TTC549 (cell line): ENCODE measurements around the gene TRMT61B.

Experiments used
- FAIRE-seq: peaks from 2 replicates; lab custom pipeline; 2012; peaks lifted over from hg19 to GRCh38; lab: Jason Lieb, UNC

TRMT61B gene

DNA sequence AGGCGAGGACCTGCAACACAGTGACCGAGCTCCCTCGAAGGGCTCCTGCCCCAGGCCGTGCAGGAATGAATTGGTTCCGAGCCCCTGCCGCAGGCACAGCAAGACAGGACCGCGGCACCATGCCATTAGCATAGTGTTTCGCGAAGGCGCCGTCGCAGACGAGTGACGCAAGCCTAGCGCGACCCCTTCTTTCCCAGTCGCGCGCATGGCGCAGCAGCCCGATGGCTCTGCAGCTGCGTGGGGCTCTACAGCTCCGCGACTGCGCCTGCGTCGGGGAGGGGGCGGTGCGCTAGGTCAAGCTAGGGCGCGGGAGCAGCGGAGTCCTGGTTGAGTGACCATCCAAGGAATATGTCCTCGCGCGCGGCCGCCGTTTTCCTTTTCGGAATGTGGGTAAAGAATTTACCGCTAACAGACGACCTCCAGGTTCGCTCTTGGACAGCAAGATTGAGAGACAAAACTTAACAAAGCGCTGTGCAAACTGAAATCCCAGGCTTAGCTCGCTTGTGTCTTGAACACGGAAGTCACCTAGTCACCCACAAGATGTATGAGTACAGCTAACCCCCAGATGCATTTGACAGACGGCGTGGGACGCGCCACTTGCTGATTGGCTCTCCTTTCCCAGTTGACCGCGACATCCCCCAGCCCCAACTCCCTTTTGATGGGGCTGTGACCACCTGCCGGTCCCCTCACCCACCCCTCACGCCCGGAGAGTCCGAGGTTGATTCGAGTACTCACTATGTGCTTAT is at the start of gene TRMT61B:
TSS of gene TRMT61B (minus strand) at position 164 of the 746 bp plus-strand sequence. CDS start at position 132, 32 bp downstream.
- peak; percentile 19 for FAIRE-seq

- no peak for FAIRE-seq
These were observed 45.8 kb upstream of the TRMT61B start for GRCh38 chr2:28915939-28916338.

DNA sequence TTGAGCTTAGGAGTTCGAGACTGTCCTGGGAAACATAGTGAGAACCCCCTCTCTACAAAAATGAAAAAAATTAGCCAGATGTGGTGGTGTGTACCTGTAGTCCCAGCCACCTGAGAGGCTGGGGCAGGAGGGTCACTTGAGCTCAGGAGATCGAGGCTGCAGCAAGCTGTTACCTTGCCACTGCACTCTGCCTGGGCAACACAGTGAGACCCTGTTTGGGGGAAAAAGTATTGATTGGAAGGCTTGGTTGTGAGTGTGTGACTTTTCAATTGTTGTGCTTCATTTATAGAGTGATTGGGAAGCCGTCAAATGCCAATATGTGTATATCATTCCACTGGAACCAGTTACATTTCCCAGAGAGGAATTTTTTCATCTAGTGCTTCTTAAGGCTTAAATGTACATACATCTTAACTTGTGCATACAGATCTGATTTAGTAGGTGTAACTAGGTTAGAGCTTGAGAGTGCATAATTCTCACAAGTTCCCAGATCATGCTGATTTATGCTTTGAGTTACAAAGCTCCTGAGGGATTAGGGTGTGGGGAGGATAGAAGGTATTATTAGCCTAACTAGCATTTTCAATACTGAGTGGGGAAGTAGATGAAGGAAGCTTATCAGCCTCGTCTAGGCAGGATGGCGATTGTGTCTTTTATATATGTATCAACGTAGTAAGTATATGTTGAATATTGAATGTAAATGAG is 39.7 kb upstream of the TRMT61B start:
- no peak for FAIRE-seq

GRCh38 chr2:28908172-28908571 is 38.1 kb upstream of the TRMT61B start:
- no peak for FAIRE-seq

DNA sequence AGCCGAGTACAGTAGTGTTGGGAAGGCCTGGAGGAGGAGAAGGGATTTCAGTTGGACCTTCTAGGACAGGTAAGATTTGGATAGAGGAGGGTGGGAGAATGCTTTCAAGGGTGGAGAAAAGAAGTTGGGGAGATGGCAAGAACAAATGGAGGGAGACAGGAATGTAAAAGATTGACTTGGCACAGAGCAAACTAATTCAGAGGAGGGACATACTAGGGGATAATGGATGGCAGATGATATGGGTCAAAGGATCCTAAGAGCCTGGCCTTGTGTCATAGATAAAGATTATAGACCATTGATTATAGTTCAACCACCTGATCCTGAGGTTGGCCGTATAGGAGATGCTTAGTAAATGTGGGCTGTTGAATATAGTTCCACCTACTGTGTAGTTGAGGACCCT is 36.7 kb upstream of the TRMT61B start:
- no peak for FAIRE-seq

DNA sequence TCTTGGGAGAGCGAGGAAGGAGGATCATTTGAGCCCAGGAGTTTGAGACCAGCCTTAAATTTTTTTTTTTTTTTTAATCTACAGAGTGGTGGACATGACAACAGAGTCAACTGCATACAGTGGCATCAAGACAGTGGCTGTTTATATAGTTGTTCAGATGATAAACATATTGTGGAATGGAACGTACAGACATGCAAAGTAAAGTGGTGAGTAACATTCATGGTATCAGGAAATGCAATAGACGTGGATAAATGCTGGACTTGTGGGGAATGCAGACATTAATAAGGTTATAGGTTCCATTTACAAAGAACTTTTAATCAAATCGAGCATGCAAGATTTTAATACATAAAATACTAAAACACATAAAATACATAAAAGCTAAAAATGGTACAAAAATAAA is 36.3 kb upstream of the TRMT61B start:
- FAIRE-seq = no peak

DNA sequence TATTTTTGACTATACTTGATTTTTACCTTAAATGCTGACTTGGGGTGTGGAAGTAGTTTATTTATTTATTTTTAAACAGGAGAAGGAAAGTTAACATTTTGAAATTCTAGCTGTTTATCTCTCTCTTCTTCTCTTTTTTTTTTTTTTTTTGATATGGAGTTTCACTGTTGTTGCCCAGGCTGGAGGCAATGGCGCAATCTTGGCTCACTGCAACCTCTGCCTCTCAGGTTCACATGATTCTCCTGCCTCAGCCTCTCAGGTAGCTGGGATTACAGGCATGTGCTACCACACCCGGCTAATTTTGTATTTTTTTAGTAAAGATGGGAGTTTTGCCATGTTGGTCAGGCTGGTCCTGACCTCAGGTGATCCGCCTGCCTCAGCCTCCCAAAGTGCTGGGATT is 35.4 kb upstream of the TRMT61B start:
- FAIRE-seq = no peak

DNA sequence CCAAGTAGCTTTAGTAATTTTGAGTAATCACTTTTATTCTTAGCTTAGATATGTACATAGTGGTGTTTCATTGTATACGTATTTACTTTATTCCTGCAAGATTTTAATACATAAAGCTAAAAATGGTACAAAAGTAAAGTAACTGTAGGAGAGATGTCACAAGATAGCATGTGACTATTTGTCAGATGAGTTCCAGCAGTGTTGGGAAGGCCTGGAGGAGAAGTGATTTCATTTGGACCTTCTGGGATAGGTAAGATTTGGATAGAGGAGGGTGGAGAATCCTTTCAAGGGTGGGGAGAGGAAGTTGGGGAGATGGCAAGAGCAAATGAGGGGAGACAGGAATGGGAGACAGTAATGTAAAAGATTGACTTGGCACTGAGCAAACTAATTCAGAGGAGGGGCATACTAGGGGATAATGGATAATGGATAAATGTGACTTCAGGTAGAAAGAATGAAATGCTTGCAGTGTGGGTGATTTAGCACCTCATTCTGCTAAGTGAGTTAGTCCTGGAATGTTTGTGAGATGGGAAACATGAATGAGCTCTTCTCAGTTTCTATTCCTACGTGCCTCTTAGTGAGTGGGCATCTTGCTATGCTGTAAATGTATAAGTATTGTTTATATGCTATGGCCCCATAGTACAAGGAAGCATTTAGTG is 34.8 kb upstream of the TRMT61B start:
- no peak for FAIRE-seq

- FAIRE-seq = no peak
These were observed 34.2 kb upstream of the TRMT61B start for GRCh38 chr2:28904295-28904694.

- no peak for FAIRE-seq
These were observed 32.5 kb upstream of the TRMT61B start for GRCh38 chr2:28902584-28902983.

DNA sequence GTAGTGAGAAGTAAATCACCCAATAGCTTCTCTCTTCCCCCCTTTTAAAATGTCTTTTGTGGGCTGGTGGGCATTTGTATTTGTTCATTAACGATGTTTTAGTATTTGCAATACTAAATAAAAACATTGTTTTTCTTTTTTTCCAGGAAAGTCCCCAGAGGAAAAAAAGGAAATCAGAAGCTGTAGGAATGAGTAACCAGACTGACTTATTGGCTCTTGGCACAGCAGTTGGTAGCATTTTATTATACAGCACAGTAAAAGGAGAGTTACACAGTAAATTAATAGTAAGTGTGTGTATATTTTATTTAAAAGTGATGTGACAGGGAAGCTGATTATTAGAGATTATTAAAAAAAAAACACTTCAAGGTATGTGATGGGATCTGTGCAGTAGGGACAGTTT is 31.7 kb upstream of the TRMT61B start:
- no peak for FAIRE-seq

- FAIRE-seq = no peak
These were observed 31.1 kb upstream of the TRMT61B start for GRCh38 chr2:28901202-28901601.

GRCh38 chr2:28898048-28898447 is 27.9 kb upstream of the TRMT61B start:
- FAIRE-seq = no peak

DNA sequence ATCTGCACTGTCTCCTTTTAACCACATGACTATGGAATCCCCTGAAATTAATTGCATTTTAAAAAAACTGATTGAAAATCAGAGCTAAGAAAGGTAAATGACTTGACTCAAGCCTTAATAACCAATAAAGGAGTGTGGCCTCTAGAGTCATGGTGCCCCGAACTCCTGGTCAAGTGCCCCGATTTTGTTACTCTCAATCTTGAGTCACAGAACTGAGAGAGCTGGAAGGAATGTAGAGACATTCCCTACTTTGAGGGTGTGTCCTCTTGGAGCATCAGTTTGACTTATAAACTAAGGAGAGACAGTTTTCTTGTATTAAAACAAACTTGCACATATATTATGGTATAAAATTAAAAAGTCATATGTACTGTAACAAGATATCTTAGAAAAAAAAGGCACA is 26.8 kb upstream of the TRMT61B start:
- no peak for FAIRE-seq

DNA sequence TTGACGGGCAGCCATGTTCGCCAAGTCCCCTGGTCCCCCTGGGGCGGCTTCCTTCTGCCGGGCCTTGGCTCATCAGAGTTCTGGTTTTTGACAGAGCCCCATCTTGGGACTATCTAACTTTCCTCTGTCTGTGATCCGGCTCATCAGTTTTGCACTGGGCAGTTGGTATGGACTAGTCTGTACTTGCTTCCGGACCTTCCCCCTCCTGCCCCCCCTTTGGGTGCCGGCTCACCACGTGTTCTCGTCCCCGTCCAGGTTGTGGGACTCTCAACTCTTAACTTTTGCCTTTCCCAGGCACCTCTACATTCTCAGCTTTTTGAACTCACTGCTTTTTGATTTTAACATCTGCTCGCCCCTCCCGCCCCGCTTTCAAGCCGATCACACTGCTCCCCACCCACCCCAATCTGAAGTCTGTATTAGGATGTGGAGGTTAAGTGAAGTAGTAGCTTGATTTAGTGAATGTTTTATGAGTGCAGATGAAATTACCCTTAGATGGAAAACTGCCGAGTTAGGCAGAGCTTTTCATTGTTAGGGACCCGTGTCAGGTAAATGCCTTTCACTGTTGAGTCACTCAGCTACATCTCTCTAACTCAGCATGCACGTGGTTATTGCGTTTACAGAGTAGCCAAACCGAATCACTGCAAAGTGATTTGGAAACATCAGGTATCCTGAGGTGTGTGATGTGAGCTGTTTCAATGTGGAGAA is 25.2 kb upstream of the TRMT61B start:
- no peak for FAIRE-seq

DNA sequence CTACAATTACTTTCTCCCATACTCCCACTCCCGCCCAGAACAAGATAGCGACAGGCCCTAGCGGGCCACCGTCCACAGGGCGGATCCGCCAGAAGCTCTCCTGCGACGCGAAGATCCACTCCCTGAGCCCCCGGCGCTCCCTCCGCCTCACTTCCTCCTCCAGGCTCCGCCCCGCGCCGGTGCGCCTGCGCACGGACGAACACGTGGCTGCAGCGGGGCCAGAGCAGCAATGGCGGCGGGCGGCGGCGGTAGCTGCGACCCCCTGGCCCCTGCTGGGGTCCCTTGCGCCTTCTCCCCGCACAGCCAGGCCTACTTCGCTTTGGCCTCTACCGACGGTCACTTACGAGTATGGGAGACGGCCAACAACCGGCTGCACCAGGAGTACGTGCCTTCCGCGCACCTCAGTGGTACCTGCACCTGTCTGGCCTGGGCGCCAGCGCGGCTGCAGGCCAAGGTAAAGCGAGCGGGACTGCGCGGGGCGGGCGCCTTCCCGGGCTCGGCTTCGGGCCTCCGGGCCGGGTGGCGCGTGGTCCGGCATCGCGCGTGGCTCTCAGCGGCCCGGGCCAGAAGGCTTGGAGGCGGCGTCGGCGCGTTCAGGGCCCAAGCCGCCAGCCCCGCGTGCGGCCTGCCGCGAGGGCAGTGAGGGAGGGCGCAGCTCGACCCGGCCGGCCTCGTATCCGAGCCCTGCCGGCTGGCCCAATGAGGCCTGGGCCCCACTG is 24.5 kb upstream of the TRMT61B start, which contains the start of gene WDR43:
TSS of gene WDR43 (plus strand) at position 198 of the 719 bp plus-strand sequence. CDS start at position 230, 32 bp downstream.
- FAIRE-seq = peak; percentile 94

- FAIRE-seq = no peak
These were observed 23.4 kb upstream of the TRMT61B start for GRCh38 chr2:28893488-28893887.

DNA sequence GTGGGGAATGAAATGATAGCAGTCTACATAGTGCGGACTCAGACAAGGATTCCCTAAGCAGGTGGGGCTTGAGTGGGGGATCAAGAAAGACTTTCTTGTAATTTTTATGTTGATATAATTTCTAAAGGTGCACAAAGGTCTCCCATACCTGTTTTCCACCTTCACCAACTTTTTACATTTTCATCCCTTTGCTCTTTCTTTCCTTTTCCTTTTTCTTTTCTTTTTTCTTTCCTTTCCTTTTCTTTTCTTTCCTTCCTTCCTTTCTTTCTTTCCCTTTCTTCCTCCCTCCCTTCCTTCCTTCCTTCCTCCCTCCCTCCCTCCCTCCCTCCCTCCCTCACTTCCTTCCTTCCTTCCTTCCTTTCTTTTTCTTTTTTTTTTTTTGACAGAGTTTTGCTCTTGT is 10.1 kb upstream of the TRMT61B start:
- FAIRE-seq = no peak

- FAIRE-seq = no peak
These were observed 1.5 kb upstream of the TRMT61B start for GRCh38 chr2:28871620-28872019.

- no peak for FAIRE-seq
These were observed 489 bp downstream of the TRMT61B start for GRCh38 chr2:28869494-28870145.

DNA sequence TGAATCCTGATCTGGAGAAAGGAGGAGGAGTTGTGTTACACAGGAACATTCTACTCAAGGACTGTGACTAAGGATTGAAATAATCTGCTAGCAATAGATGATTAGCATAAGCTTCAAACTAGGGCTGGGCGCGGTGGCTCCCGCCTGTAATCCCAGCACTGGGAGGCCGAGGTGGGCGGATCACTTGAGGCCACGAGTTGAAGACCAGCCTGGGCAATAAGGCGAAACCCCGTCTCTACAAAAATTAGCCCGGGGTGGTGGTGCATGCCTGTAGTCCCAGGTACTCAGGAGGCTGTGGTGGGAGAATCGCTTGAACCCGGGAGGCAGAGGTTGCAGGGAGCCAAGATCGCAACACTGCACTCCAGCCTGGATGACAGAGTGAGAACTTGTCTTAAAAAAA is 1.5 kb downstream of the TRMT61B start:
- no peak for FAIRE-seq
